DMS 273 (cell line): Measurements from ENCODE around the gene NLGN1.

Source experiments
- DNase-seq: peaks from one replicate; lab custom pipeline; 2025; ENCODE audit not compliant: unreplicated experiment; lab: John Stamatoyannopoulos, UW

NLGN1 gene

GRCh38 chr3:173954647-173955046, 557.1 kb downstream of the NLGN1 start:
- DNase-seq: no peak

DNA sequence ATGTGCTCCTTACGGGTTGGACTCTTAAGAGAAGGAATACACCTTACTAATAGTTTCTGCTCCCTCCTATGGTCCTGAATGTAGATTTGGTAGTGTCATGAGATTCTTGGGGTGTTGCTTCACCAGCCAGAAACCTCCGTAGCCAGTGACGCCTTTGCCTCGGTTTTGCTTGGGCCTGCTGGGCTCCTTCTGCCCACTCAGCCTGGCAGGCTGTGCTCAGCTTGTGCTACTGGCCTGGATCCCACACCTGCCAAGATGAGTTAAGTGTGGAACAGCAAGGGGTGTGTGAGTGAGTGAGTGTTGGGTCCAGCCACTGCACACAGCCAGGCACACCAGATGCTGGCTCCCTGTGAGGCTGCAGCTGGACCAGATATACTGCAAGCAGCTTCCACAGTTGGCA, 560.1 kb downstream of the NLGN1 start:
- DNase-seq: no peak

GRCh38 chr3:173958805-173959204, 561.3 kb downstream of the NLGN1 start:
- no peak for DNase-seq

DNA sequence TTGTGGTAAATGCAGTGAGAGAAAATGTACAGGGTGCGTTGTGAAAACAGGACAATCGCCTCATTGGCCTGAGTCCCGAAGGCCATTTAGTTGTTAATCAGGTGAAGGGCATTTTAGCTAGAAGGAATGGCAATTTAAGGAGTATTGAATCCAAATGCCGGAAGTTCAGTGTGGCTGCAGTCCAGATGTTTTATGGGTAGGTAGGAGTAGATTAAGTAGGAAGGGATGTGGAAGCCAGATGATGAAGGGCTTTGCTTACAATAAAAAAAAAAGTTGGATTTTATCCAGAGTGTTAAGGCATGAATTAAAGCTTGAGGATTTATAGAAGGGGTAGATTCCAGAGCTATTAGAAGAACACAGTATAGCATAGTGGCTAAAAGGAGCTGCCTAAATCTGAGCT, 572.7 kb downstream of the NLGN1 start:
- DNase-seq: no peak

- no peak for DNase-seq
Measured at GRCh38 chr3:173976281-173976680, 578.7 kb downstream of the NLGN1 start.

DNA sequence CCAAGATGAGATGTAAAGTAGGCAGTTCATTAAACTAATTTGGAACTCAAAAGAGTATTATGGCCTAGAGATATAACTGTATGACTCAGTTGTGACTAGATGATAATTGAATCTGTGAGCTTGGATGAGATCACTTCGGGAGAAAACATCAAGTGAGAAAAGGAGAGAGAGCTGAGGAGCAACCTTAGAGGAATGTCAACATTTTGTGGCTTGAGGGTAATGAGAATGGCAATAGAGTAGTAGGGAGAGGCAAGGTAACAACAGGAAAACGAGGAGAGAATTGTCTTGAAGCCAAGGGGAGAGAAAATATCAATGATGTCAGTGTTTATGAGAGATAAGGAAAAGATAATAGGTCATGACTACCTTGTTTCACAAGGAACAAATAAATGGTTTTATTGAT, 580.2 kb downstream of the NLGN1 start:
- DNase-seq: no peak

- DNase-seq: no peak
Measured at GRCh38 chr3:173983343-173983742, 585.8 kb downstream of the NLGN1 start.

- DNase-seq: no peak
Measured at GRCh38 chr3:173986861-173987410, 589.4 kb downstream of the NLGN1 start.

- no peak for DNase-seq
Measured at GRCh38 chr3:173988909-173989308, 591.4 kb downstream of the NLGN1 start.

DNA sequence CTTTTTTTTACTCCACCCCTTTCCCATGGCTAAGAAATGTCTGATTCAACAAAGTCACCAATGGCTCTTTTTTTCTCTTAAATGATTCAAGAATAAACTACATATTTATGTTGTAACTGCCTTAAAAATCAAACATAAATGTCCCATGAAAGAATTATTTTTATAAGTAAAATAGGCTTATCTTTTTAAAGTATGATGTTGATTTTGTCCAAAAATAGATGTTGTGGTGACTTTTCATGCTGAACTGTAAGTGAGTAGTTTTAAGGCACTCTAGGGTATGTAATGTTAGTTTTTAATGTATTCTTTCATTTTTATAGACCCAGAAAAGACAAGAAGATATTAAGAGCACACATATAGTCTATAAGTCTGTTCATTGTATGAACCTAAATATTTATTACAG, 594.9 kb downstream of the NLGN1 start:
- DNase-seq: no peak

GRCh38 chr3:173993299-173993698, 595.8 kb downstream of the NLGN1 start:
- DNase-seq: peak; percentile 45

GRCh38 chr3:174000675-174001074, 603.1 kb downstream of the NLGN1 start:
- DNase-seq: no peak

GRCh38 chr3:174002543-174002942, 605.0 kb downstream of the NLGN1 start:
- peak; percentile 43 for DNase-seq

DNA sequence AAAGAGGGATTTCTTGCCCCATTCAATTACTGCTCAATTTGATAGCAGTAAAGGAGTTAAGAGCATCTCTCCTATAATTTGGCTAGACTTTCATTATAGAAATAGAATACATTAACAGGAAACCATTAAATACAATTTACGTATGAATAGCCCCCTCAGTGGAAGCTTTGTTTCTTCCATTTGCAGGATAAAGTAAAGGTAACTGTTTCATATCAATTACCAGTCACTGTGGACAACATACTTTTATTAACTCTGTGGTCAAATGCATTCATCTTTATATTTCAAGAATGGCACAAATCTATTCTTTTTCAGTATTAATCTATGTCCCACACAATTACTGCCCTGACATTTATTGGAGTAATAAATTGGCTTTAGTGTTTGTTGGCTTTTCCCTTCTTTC, 613.4 kb downstream of the NLGN1 start:
- no peak for DNase-seq

- DNase-seq: no peak
Measured at GRCh38 chr3:174016186-174016585, 618.6 kb downstream of the NLGN1 start.

- no peak for DNase-seq
Measured at GRCh38 chr3:174020156-174020555, 622.6 kb downstream of the NLGN1 start.

GRCh38 chr3:174023421-174023820, 625.9 kb downstream of the NLGN1 start:
- DNase-seq: peak; percentile 82

- DNase-seq: no peak
Measured at GRCh38 chr3:174028673-174029072, 631.1 kb downstream of the NLGN1 start.

DNA sequence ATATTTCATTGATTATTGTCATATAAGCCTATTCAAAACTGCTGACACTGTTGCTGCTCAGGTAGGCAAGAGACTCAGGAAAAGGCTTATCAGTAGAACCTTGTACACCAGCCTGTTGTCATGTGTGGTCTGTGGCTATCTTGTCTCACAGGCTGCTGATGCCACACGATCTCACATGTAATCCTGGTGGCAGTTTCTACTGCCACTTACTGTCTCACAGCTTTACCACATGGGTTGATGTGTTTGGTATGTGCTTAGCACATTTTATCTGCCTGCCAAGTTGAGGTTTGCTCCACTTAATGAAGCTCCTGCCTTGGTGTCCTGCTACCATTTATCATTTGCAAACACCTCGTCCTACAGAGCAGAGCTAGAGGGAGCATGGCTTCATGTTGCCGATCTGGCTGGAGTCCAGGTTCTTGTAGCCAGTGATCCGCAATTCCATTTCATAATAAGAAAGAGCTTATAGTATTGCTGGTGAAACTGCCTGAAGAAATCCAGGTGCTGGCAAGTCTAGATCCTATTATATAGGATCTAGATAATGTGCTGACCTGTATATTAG, 637.9 kb downstream of the NLGN1 start:
- peak; percentile 39 for DNase-seq

DNA sequence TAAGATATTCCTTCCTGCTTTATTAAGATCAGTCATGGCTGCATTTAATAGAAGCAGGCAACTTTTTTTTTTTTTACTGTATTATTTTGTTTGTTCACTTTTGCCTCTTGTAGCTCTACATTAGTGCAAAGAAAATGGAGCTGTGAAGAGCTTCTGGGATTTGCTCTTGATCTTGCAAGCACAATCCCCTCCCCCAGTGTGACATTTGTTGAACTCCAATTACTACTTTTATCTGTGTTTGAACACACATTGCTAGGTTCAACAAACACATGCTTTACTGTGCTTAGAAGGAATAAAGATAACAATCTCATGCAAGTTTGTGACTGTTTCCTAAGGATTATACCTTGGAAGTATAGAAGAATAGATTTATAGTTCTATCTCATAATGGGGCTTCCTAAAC, 648.8 kb downstream of the NLGN1 start:
- DNase-seq: no peak

DNA sequence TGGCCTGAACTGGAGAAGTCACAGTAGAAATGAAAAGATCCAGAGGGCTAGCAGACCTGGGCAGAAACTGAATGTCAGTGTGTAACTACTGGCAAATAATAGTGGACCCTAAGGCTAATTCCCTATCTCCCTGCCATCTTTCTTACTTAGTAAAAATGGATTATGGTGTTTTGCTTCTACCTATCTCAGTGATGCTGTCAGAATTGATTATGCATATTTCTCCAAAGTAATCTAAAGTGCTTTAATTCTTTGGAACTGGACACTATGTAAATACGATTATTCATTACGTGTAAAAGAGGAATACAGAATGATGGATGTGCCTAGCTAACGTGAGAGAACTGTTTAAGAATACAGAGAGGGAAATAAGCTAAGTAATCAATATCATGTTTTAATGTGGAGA, 651.9 kb downstream of the NLGN1 start:
- DNase-seq: no peak

- no peak for DNase-seq
Measured at GRCh38 chr3:174051191-174051590, 653.6 kb downstream of the NLGN1 start.

- DNase-seq: no peak
Measured at GRCh38 chr3:174058804-174059203, 661.3 kb downstream of the NLGN1 start.
